ENCODE measurements around the gene ZSWIM9. TPM values are rescaled to one million over a fixed set of nuclear protein-coding genes. Genes with fewer than 3 reads are reported as not detected.

The ZSWIM9 gene
- total RNA-seq, 1 experiment from 2014 or later, result 1.8 TPM

- POLR2A ChIA-PET (ENCODE audit: unreplicated experiment), result no interaction called here
- TF ChIP-seq CTCF (conservative IDR thresholded peaks at IDR 0.05; ENCODE audit: low read depth, low read length) (no peak), EZH2 (IDR thresholded peaks at IDR 0.05; ENCODE audit: low read length, unreplicated experiment) (no peak), EZH2phosphoT487 (IDR thresholded peaks at IDR 0.05; ENCODE audit: borderline replicate concordance, low read length) (no peak)
Observed at GRCh38 chr19:48170817-48171347, 402 bp downstream of the ZSWIM9 start.

GRCh38 chr19:48171710-48172109, 1.2 kb downstream of the ZSWIM9 start:
- Histone ChIP-seq H3K4me1 (ENCODE audit: insufficient read depth, low read length) (peaks cover 10% of the 10 kb centered on the region; the same call in 1 of the 2 replicates), H3K4me2 (ENCODE audit: low read length) (peak overlapping the region; percentile 93), H3K27ac (ENCODE audit: low read length) (no peak overlapping the region), H3K9me2 (replicated peaks; ENCODE audit: low read length) (no peaks in the 10 kb centered on the region), H3F3A (ENCODE audit: low read length, unreplicated experiment) (no peaks in the 10 kb centered on the region), H4K20me1 (ENCODE audit: low read length) (peaks cover 12% of the 10 kb centered on the region; the same call in 1 of the 2 replicates), H3K79me2 (ENCODE audit: low read length) (peaks cover 35% of the 10 kb centered on the region), H3K27me3 (ENCODE audit: low read length) (no peaks in the 10 kb centered on the region), H3K9me3 (ENCODE audit: low read length) (no peaks in the 10 kb centered on the region), H2AFZ (ENCODE audit: low read length) (no peak overlapping the region), H3K9ac (ENCODE audit: low read length) (no peak overlapping the region), H3K4me3 (ENCODE audit: low read length) (peak overlapping the region; percentile 99; the same call in 1 of the 2 replicates), H3K36me3 (ENCODE audit: low read depth, low read length) (no peaks in the 10 kb centered on the region)
- TF ChIP-seq EZH2 (IDR thresholded peaks at IDR 0.05; ENCODE audit: low read length, unreplicated experiment) (no peak), CTCF (conservative IDR thresholded peaks at IDR 0.05; ENCODE audit: low read depth, low read length) (no peak), EZH2phosphoT487 (IDR thresholded peaks at IDR 0.05; ENCODE audit: borderline replicate concordance, low read length) (no peak)
- no TSS peak for BruUV-seq (replicated peaks)
- POLR2A ChIA-PET (ENCODE audit: unreplicated experiment), result no interaction called here
- CTCF ChIA-PET, result no interaction called here
- no peak for ATAC-seq
- DNase-seq, result no peak
- intact Hi-C loops (cut with micrococcal nuclease), result no loop called here

More at GRCh38 chr19:48170817-48171347, 402 bp downstream of the ZSWIM9 start:
- Histone ChIP-seq H3K27me3 (ENCODE audit: low read length) (no peaks in the 10 kb centered on the region), H3K4me3 (ENCODE audit: low read length) (peak overlapping the region; percentile 99), H3K4me1 (ENCODE audit: insufficient read depth, low read length) (peaks cover 10% of the 10 kb centered on the region; the same call in 1 of the 2 replicates), H3K4me2 (ENCODE audit: low read length) (peak overlapping the region; percentile 93), H3K9me3 (ENCODE audit: low read length) (no peaks in the 10 kb centered on the region), H3K9me2 (replicated peaks; ENCODE audit: low read length) (no peaks in the 10 kb centered on the region), H3K79me2 (ENCODE audit: low read length) (peaks cover 35% of the 10 kb centered on the region), H3K36me3 (ENCODE audit: low read depth, low read length) (no peaks in the 10 kb centered on the region), H3K27ac (ENCODE audit: low read length) (no peak overlapping the region), H2AFZ (ENCODE audit: low read length) (peak overlapping the region; percentile 98), H3K9ac (ENCODE audit: low read length) (peak overlapping the region; percentile 95), H3F3A (ENCODE audit: low read length, unreplicated experiment) (no peaks in the 10 kb centered on the region), H4K20me1 (ENCODE audit: low read length) (peaks cover 12% of the 10 kb centered on the region; the same call in 1 of the 2 replicates)
- intact Hi-C loops (cut with micrococcal nuclease), result no loop called here
- CTCF ChIA-PET, result no interaction called here
- ATAC-seq, result no peak; the same call in 1 of the 2 replicates
- DNase-seq, result no peak
- no TSS peak for BruUV-seq (replicated peaks)

- Histone ChIP-seq H3F3A (ENCODE audit: low read length, unreplicated experiment) (no peaks in the 10 kb centered on the region), H4K20me1 (ENCODE audit: low read length) (no peaks in the 10 kb centered on the region), H3K9ac (ENCODE audit: low read length) (no peak overlapping the region), H3K9me3 (ENCODE audit: low read length) (no peaks in the 10 kb centered on the region), H3K9me2 (replicated peaks; ENCODE audit: low read length) (no peaks in the 10 kb centered on the region), H3K27me3 (ENCODE audit: low read length) (no peaks in the 10 kb centered on the region), H2AFZ (ENCODE audit: low read length) (no peak overlapping the region), H3K36me3 (ENCODE audit: low read depth, low read length) (no peaks in the 10 kb centered on the region), H3K4me1 (ENCODE audit: insufficient read depth, low read length) (peaks cover 6% of the 10 kb centered on the region; the same call in 1 of the 2 replicates), H3K4me3 (ENCODE audit: low read length) (no peak overlapping the region), H3K27ac (ENCODE audit: low read length) (no peak overlapping the region), H3K4me2 (ENCODE audit: low read length) (no peak overlapping the region), H3K79me2 (ENCODE audit: low read length) (peaks cover 11% of the 10 kb centered on the region)
- DNase-seq (no peak), ATAC-seq (no peak)
- CTCF ChIA-PET, result no interaction called here
- POLR2A ChIA-PET (ENCODE audit: unreplicated experiment), result no interaction called here
- TF ChIP-seq CTCF (conservative IDR thresholded peaks at IDR 0.05; ENCODE audit: low read depth, low read length) (no peak), EZH2phosphoT487 (IDR thresholded peaks at IDR 0.05; ENCODE audit: borderline replicate concordance, low read length) (no peak), EZH2 (IDR thresholded peaks at IDR 0.05; ENCODE audit: low read length, unreplicated experiment) (no peak)
- intact Hi-C loops (cut with micrococcal nuclease), result no loop called here
- no TSS peak for BruUV-seq (replicated peaks)
Observed at GRCh38 chr19:48174445-48175030, 4.1 kb downstream of the ZSWIM9 start.

Measured in PC-3 (cell line).